VCaP (cell line): Measurements from ENCODE around the gene GCLM.

ENCODE experiments used
- H3K27ac ChIP-seq: fragments of 450-650 bp; 2 replicates; pipeline ENCODE4 v1.5.1; 2017
- TF ChIP-seq, protein P1 (sequence below): fragments of 450-650 bp; conservative IDR thresholded peaks from 2 replicates; pipeline ENCODE4 v1.5.1; 2017; ENCODE audit warnings: mild to moderate bottlenecking, moderate library complexity

GCLM gene

DNA sequence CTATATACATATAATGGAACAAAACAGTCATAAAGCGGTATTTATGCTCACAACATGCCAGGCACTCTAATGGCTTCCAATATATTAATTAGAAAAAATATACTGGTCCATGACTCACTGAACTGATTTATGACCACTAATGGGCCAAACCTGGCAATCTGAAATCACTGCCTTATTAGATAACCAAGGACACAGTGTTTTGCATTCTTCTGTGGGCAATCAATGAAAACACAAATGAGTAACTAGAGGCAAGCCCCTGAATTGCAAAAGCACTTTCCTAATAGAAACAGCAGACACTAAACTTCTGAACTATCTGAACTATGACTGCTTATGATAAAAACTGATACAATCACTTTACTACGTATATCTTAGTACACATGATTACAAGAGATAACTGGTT lies 3.5 kb downstream of the GCLM start:
- TF ChIP-seq, protein P1, sequence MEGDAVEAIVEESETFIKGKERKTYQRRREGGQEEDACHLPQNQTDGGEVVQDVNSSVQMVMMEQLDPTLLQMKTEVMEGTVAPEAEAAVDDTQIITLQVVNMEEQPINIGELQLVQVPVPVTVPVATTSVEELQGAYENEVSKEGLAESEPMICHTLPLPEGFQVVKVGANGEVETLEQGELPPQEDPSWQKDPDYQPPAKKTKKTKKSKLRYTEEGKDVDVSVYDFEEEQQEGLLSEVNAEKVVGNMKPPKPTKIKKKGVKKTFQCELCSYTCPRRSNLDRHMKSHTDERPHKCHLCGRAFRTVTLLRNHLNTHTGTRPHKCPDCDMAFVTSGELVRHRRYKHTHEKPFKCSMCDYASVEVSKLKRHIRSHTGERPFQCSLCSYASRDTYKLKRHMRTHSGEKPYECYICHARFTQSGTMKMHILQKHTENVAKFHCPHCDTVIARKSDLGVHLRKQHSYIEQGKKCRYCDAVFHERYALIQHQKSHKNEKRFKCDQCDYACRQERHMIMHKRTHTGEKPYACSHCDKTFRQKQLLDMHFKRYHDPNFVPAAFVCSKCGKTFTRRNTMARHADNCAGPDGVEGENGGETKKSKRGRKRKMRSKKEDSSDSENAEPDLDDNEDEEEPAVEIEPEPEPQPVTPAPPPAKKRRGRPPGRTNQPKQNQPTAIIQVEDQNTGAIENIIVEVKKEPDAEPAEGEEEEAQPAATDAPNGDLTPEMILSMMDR: no peak
- H3K27ac ChIP-seq: no peak overlapping the region; the same call in 1 of the 2 replicates

DNA sequence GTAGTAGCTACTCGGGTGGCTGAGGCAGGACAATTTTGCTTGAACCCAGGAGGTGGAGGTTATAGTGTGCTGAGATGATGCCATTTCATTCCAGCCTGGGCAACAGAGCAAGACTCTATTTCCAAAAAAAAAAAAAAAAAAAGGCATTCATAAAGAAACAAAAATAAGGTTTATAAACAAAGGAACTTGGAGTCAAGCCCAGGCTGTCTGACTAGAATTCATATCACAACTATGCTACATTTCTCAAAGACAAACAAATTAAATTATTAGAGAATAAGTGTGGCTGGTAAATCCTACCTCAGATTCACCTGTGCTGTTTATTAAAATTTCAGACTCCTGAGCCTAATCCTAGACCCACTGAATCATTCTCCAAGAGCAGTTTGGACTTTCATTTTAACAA lies 4.2 kb downstream of the GCLM start:
- peak overlapping the region; percentile 28; the same call in 1 of the 2 replicates for H3K27ac ChIP-seq
- TF ChIP-seq, protein P1: no peak

DNA sequence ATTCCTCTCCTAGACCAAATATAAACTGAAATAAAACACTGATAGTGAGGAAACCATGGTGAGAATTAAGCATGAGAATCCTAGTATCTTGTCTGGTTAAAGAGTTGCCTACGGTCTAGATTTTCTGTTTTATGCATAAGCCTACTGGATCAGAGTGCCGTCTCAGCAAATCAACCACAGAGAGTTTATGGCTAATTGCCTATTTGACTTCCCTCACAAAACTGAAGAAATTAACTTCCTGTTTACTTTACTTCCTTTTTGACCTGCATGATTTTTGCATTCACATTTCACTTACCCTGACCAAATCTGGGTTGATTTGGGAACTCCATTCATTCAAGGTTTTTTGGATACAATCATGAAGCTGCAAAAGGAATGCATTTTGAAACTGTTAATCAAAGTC lies 5.0 kb downstream of the GCLM start:
- TF ChIP-seq, protein P1: no peak
- H3K27ac ChIP-seq: peak overlapping the region; percentile 28

- no peak overlapping the region for H3K27ac ChIP-seq
- TF ChIP-seq, protein P1: no peak
These were observed 8.3 kb downstream of the GCLM start for GRCh38 chr1:93900723-93901504.

GRCh38 chr1:93899543-93900207 lies 9.6 kb downstream of the GCLM start:
- TF ChIP-seq, protein P1: no peak
- no peak overlapping the region for H3K27ac ChIP-seq

- H3K27ac ChIP-seq: no peak overlapping the region
- TF ChIP-seq, protein P1: no peak
These were observed 20.3 kb downstream of the GCLM start for GRCh38 chr1:93888900-93889299.

DNA sequence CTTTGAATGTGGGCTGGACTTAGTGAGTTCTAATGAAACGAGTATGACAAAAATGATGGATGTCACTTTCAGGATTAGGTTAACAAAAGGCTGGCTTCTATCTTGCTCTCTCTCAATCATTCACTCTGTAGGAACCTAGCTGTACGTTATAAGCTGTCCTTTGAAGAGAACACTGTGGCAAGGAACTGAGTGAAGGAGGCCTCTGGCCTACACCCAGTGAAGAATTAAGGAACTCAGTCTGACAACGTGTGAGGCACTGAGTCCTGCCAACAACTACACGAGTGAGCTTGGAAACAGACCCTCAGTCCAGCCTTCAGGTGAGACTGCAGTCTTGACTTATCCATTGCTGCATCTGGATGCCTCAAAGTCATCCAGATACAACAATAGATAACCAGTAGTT lies 27.0 kb downstream of the GCLM start:
- TF ChIP-seq, protein P1: no peak
- no peak overlapping the region for H3K27ac ChIP-seq
